CD4-positive, alpha-beta memory T cell (primary cell): ENCODE data around the gene USP10. TPM values are rescaled to one million over a fixed set of nuclear protein-coding genes. Genes with fewer than 3 reads are reported as not detected.

Source experiments
- CTCF ChIA-PET: fragments of 350-600 bp; sonication (Branson Sonifier 250); formaldehyde crosslinking; loops from one replicate; lab custom pipeline; 2021; ENCODE audit warnings: inconsistent platforms; ENCODE audit not compliant: partially characterized antibody; lab: Charles Lee
- POLR2A ChIA-PET: fragments of 350-600 bp; sonication (Branson Sonifier 250); formaldehyde crosslinking; loops from one replicate; lab custom pipeline; 2021; ENCODE audit not compliant: partially characterized antibody; lab: Charles Lee
- DNase-seq, 5 donors: peaks; one replicate each; pipeline versions ENCODE4 v3.0.0 to v3.0.0-alpha.2; 2020 to 2022; ENCODE audit warnings: mixed read lengths in 1 of 5
- H3K27ac ChIP-seq: one replicate; pipeline ENCODE4 v1.7.0; 2013; ENCODE audit warnings: low read depth, low read length
- H3K27me3 ChIP-seq: 2 replicates; pipeline ENCODE4 v1.7.0; 2013; ENCODE audit warnings: mild to moderate bottlenecking, low read length, moderate library complexity; ENCODE audit not compliant: insufficient read depth
- H3K36me3 ChIP-seq: 2 replicates; pipeline ENCODE4 v1.7.0; 2013; ENCODE audit warnings: mild to moderate bottlenecking, low read length, moderate library complexity; ENCODE audit not compliant: insufficient read depth
- H3K4me1 ChIP-seq: 2 replicates; pipeline ENCODE4 v1.7.0; 2013; ENCODE audit warnings: mild to moderate bottlenecking, low read length, moderate library complexity; ENCODE audit not compliant: insufficient read depth
- H3K4me3 ChIP-seq, 2 donors: one replicate each; pipeline ENCODE4 v1.7.0; 2013; ENCODE audit warnings: low read length in 2 of 2, mild to moderate bottlenecking in 1 of 2
- H3K9me3 ChIP-seq, 2 donors: one replicate each; pipeline ENCODE4 v1.7.0; 2013; ENCODE audit warnings: low read length in 2 of 2, control low read depth in 1 of 2; ENCODE audit not compliant: control insufficient read depth in 1 of 2
- H3K27ac Mint-ChIP-seq, 7 donors: one replicate each; pipeline ENCODE4 v1.8.0; 2020 to 2021; ENCODE audit warnings: mixed read lengths in 7 of 7, mild to moderate bottlenecking in 6 of 7, inconsistent platforms in 3 of 7, moderate library complexity in 3 of 7
- H3K27me3 Mint-ChIP-seq, 2 donors: one replicate each; pipeline ENCODE4 v1.8.0; 2020 to 2021; ENCODE audit warnings: mixed read lengths in 2 of 2
- H3K36me3 Mint-ChIP-seq, 2 donors: one replicate each; pipeline ENCODE4 v1.8.0; 2020 to 2021; ENCODE audit warnings: mixed read lengths in 2 of 2, inconsistent platforms in 1 of 2, mild to moderate bottlenecking in 1 of 2
- H3K4me1 Mint-ChIP-seq, 4 donors: one replicate each; pipeline ENCODE4 v1.8.0; 2020 to 2021; ENCODE audit warnings: mixed read lengths in 4 of 4, mild to moderate bottlenecking in 1 of 4
- H3K4me3 Mint-ChIP-seq, 8 donors: one replicate each; pipeline ENCODE4 v1.8.0; 2020 to 2021; ENCODE audit warnings: mixed read lengths in 8 of 8, mild to moderate bottlenecking in 7 of 8, moderate library complexity in 6 of 8, inconsistent platforms in 3 of 8
- H3K9me3 Mint-ChIP-seq, 8 donors: one replicate each; pipeline ENCODE4 v1.8.0; 2020 to 2021; ENCODE audit warnings: mixed read lengths in 8 of 8, mild to moderate bottlenecking in 5 of 8, inconsistent platforms in 3 of 8, moderate library complexity in 1 of 8
- intact Hi-C: fragments of 100-400 bp; cut with micrococcal nuclease; formaldehyde crosslinking; loops from one replicate; pipeline ENCODE4 v1.15.1; 2023
- polyA plus RNA-seq, 2 donors: library from polyadenylated mRNA; unstranded; fragments of 300-500 nt; fragmentation: Illumina TruSeq; gene quantifications; one replicate each; pipeline ENCODE4 v1.2.3, GENCODE V29; 2021
- total RNA-seq, 2 experiments: library from RNA; stranded (reverse); gene quantifications; one replicate each; pipeline ENCODE4 v1.2.3, GENCODE V29; 2021

USP10 gene
- total and polyA plus RNA-seq, 4 experiments from 2014 or later: 89.0 to 419 (median 181) TPM

DNA sequence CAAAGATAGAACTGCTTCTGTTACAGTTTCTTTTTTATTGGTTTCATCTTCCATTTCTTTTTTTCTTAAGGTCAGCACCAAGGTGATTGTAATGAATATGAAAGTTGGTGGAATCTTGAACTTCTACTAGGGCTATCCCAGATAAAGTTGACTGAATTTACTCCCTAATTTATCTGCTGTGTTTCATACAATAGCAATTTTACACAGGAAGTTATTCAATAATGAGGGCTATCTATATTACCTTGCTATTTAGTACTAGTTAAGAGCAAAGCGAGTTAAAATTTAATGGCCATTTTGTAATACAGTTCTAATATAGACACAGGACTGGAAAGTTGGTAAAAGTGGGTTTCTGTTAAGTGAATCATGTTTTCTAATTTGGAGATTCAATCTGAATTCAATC lies 24.1 kb downstream of the USP10 start:
- no peaks in the 10 kb centered on the region for H3K9me3 Mint-ChIP-seq
- H3K36me3 Mint-ChIP-seq: peaks cover 4 to 11% of the 10 kb centered on the region in 2 donors
- peak overlapping the region in 1 of 8 donors; percentile 13 for H3K4me3 Mint-ChIP-seq
- Histone ChIP-seq H3K9me3 (no peaks in the 10 kb centered on the region), H3K4me1 (peaks cover 40% of the 10 kb centered on the region), H3K4me3 (no peak overlapping the region), H3K27me3 (no peaks in the 10 kb centered on the region), H3K27ac (no peak overlapping the region), H3K36me3 (peaks cover 4% of the 10 kb centered on the region)
- CTCF ChIA-PET: interaction anchor here (1.1 to 9.4 kb wide), 10 partner anchors 8 to 447 kb away, joined by 3 to 138 read pairs (median 38); partner anchors contain the start of gene MEAK7
- DNase-seq: no peak
- H3K27me3 Mint-ChIP-seq: no peaks in the 10 kb centered on the region
- POLR2A ChIA-PET: no interaction called here
- H3K4me1 Mint-ChIP-seq: peaks cover 40 to 65% (median 56%) of the 10 kb centered on the region in 4 donors
- H3K27ac Mint-ChIP-seq: peak overlapping the region in 3 of 7 donors; percentile 4 to 51 (median 41)
- intact Hi-C loops: no loop called here

DNA sequence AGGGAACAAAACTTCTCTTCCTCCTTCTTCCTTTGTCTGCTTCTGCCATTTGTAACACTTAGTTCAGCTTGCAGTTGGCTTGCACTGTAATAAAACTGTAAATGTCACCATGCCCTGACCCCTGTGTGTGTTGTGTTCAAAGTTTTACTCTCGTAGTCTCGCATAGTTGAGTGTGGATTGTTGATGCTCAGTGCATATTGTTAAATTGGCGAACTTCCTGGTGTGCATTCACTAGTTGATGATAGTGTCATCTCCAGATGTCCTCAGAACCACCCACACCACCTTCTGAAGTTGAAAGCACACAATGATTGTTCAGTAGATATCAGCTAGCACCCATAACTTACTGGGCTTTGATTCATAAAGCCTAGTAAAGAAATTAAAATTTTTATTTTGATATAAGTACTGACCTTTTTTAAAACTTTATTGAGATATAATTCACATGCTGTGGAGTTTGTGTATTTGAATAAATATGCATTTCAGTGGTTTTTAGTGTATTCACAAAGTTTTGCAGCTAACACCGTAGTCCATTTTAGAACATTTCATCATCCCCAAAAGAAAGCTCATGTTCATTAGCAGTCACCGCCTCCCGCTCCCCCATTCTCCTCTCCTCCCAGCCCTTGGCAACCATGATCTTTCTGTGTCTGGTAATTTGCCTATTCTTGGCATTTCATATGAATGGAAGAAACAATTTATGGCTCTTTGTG lies 25.0 kb downstream of the USP10 start:
- H3K4me1 ChIP-seq: peaks cover 35% of the 10 kb centered on the region
- CTCF ChIA-PET: interaction anchor here (0.8 to 9.4 kb wide), 17 partner anchors 9 to 448 kb away, joined by 3 to 138 read pairs (median 26); partner anchors contain the start of gene MEAK7
- Mint-ChIP-seq H3K27me3 (no peaks in the 10 kb centered on the region), H3K36me3 (peaks cover 4 to 7% of the 10 kb centered on the region in 2 donors), H3K9me3 (no peaks in the 10 kb centered on the region), H3K4me3 (peak overlapping the region in 1 of 8 donors; percentile 71), H3K4me1 (peaks cover 36 to 63% (median 54%) of the 10 kb centered on the region in 4 donors), H3K27ac (peak overlapping the region in 6 of 7 donors; percentile 54 to 90 (median 74))
- H3K36me3 ChIP-seq: peaks cover 4% of the 10 kb centered on the region
- intact Hi-C loops: no loop called here
- no peak overlapping the region for H3K27ac ChIP-seq
- POLR2A ChIA-PET: interaction anchor here (1.0 kb wide), 1 partner anchor 53 kb away, joined by 3 read pairs; no protein-coding TSS in a partner anchor
- no peaks in the 10 kb centered on the region for H3K9me3 ChIP-seq
- DNase-seq: no peak
- H3K4me3 ChIP-seq: no peak overlapping the region
- no peaks in the 10 kb centered on the region for H3K27me3 ChIP-seq

DNA sequence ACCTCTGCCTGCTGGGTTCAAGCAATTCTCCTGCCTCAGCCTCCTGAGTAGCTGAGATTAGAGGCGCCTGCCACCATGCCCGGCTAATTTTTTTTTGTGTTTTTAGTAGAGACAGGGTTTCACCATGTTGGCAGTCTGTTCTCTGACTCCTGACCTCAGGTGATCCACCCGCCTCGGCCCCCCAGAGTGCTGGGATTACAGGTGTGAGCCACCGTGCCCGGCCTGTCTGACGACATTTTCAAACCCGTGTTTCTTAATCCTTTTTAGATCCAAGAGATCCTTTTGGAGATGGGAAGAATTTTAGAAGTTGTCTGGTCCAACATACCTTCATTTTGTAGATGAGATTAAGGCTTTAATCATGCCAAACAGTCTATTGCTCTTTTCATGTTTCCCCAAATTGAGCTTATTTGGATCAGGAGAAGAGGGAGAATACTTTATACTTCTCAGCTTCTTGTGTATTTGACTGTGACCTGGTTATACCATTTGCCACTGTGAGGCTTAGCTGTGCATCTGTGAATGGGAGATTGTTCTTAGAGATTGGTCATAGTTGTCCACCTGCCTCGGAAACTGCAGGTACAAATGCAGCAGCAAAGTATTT lies 25.8 kb downstream of the USP10 start:
- H3K4me1 Mint-ChIP-seq: peaks cover 41 to 67% (median 56%) of the 10 kb centered on the region in 4 donors
- Histone ChIP-seq H3K27ac (no peak overlapping the region), H3K4me1 (peaks cover 44% of the 10 kb centered on the region), H3K9me3 (no peaks in the 10 kb centered on the region), H3K27me3 (no peaks in the 10 kb centered on the region), H3K36me3 (no peaks in the 10 kb centered on the region), H3K4me3 (no peak overlapping the region)
- no peaks in the 10 kb centered on the region for H3K27me3 Mint-ChIP-seq
- ChIA-PET CTCF (interaction anchor here (0.7 to 9.4 kb wide), 39 partner anchors 10 to 449 kb away, joined by 3 to 138 read pairs (median 5); partner anchors contain the start of genes KLHL36 and MEAK7), POLR2A (interaction anchor here (1.0 kb wide), 1 partner anchor 53 kb away, joined by 4 read pairs; no protein-coding TSS in a partner anchor)
- H3K4me3 Mint-ChIP-seq: peak overlapping the region in 2 of 8 donors; percentile 57 to 76
- peak overlapping the region in 2 of 7 donors; percentile 45 to 57 for H3K27ac Mint-ChIP-seq
- H3K36me3 Mint-ChIP-seq: peaks cover 0 to 7% of the 10 kb centered on the region in 2 donors
- no peaks in the 10 kb centered on the region for H3K9me3 Mint-ChIP-seq
- intact Hi-C loops: loop anchor here (1.0 kb wide), 3 partner anchors 53 to 214 kb away; no protein-coding TSS in a partner anchor
- no peak for DNase-seq

DNA sequence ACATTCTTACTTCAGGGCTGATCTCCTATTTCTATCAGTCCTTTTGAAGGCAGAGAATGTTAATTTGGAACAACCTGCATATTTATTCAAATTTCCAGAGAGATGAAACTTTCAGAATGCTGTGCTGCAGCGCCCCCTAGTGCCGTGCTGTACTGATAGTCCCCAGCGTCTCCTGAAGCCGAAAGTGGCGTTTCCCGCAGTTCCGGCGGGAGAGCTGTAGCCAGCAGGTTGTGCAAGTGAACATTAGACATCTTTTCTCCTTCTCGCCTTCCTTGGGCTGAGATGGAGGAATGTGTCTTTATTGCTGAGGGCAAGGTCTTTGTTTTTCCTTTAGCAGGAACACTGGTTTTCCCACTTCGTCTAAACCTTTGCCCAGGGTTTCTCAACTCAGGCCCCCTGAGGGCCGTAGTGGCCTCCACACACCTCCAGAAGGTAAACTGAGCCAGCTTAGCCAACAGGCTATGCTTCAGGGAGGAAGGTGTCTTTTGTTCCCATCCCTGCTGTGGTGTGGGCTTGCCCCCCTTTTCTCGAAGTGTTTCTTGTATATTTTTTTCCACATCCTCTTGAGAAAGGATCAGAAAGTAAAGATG lies 26.4 kb downstream of the USP10 start:
- H3K9me3 Mint-ChIP-seq: no peaks in the 10 kb centered on the region
- DNase-seq: peak; percentile 70 to 80 (median 76)
- peak overlapping the region in 6 of 8 donors; percentile 33 to 76 (median 56) for H3K4me3 Mint-ChIP-seq
- Histone ChIP-seq H3K36me3 (no peaks in the 10 kb centered on the region), H3K27me3 (no peaks in the 10 kb centered on the region), H3K4me3 (no peak overlapping the region), H3K9me3 (no peaks in the 10 kb centered on the region), H3K4me1 (peaks cover 47% of the 10 kb centered on the region), H3K27ac (no peak overlapping the region)
- H3K27me3 Mint-ChIP-seq: no peaks in the 10 kb centered on the region
- peaks cover 40 to 67% (median 57%) of the 10 kb centered on the region in 4 donors for H3K4me1 Mint-ChIP-seq
- CTCF ChIA-PET: interaction anchor here (0.6 to 9.4 kb wide), 42 partner anchors 10 to 449 kb away, joined by 3 to 138 read pairs (median 5); partner anchors contain the start of genes KLHL36 and MEAK7
- POLR2A ChIA-PET: interaction anchor here (0.9 to 1.0 kb wide), 2 partner anchors 28 to 54 kb away, joined by 3 to 4 read pairs; no protein-coding TSS in a partner anchor
- H3K27ac Mint-ChIP-seq: peak overlapping the region in 4 of 7 donors; percentile 45 to 66 (median 52)
- peaks cover 0 to 6% of the 10 kb centered on the region in 2 donors for H3K36me3 Mint-ChIP-seq
- intact Hi-C loops: loop anchor here (1.0 kb wide), 3 partner anchors 54 to 215 kb away; no protein-coding TSS in a partner anchor

DNA sequence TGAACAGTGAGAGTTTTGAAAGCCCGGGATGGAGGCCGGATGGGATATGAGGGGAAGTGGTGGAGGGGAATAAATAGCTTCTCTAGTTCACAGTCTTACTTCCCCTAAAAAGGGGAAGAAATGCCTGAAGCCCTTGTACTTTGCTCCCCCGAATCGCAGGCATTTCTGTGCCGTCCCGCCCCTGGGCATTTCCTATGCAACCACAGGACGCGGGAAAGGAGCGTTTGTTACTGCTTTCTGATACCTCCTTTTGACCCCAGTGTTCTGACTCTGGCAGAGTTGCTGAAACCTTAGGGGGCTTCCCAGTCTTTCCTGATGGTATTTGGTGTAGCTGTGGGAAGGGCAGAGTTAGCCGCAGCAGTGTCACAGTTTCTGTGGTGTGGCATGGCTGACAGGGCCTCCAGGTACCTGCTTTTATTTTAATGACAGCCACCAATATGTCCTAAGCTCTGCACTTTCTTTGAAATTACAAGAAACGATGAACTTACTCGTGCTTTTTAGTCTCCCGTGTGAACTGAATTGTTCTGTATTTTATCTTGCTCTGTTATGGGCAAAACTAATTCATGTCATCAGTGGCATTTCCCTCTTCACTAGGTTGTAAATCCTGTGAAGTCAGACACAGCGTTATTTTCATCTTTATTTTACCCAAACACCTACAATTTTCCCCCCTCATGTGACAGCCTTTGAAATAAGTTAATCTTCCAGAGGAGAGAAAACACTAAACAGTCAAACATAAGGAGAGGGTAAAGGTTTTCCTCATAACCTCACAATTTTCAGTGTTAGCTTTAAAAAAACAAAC lies 27.1 kb downstream of the USP10 start:
- intact Hi-C loops: loop anchor here (1.0 kb wide), 3 partner anchors 55 to 216 kb away; no protein-coding TSS in a partner anchor
- ChIA-PET POLR2A (interaction anchor here (0.9 to 1.0 kb wide), 2 partner anchors 27 to 54 kb away, joined by 3 to 4 read pairs; no protein-coding TSS in a partner anchor), CTCF (interaction anchor here (0.6 to 9.4 kb wide), 38 partner anchors 10 to 450 kb away, joined by 3 to 138 read pairs (median 5); partner anchors contain the start of gene MEAK7)
- Histone ChIP-seq H3K36me3 (no peaks in the 10 kb centered on the region), H3K9me3 (no peaks in the 10 kb centered on the region), H3K4me3 (no peak overlapping the region), H3K27me3 (no peaks in the 10 kb centered on the region), H3K4me1 (peaks cover 47% of the 10 kb centered on the region), H3K27ac (no peak overlapping the region)
- no peaks in the 10 kb centered on the region for H3K9me3 Mint-ChIP-seq
- H3K4me1 Mint-ChIP-seq: peaks cover 43 to 71% (median 59%) of the 10 kb centered on the region in 4 donors
- peak overlapping the region in 1 of 8 donors; percentile 27 for H3K4me3 Mint-ChIP-seq
- no peak for DNase-seq
- peaks cover 0 to 4% of the 10 kb centered on the region in 2 donors for H3K36me3 Mint-ChIP-seq
- H3K27me3 Mint-ChIP-seq: no peaks in the 10 kb centered on the region
- peak overlapping the region in 2 of 7 donors; percentile 7 to 53 for H3K27ac Mint-ChIP-seq

DNA sequence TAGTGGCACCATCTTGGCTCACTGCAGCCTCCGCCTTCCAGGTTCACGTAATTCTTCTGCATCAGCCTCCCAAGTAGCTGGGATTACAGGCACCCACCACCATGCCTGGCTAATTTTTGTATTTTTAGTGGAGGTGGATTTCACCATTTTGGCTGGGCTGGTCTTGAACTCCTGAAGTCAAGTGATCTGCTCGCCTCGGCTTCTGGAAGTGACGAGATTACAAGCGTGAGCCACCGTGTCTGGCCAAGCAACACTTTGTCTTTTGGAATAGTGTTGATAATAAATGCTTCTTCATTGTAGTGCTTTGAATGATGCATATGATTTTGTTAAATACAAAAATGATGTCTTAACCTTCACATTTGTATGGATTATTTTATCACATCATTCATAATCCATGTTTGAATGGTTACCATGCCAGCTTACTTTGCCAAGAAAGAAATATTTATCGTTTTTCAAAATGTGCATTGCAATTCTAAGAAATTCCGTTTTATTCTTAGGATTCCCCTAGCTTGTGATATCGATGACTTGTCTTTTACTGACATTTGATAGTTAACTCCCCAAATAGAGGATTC lies 29.1 kb downstream of the USP10 start:
- intact Hi-C loops: no loop called here
- H3K4me3 ChIP-seq: no peak overlapping the region
- no peaks in the 10 kb centered on the region for H3K9me3 ChIP-seq
- no peaks in the 10 kb centered on the region for H3K27me3 ChIP-seq
- ChIA-PET POLR2A (interaction anchor here (1.0 to 1.6 kb wide), 2 partner anchors 9 to 223 kb away, joined by 3 to 7 read pairs; no protein-coding TSS in a partner anchor), CTCF (interaction anchor here (1.1 to 3.0 kb wide), 12 partner anchors 9 to 452 kb away, joined by 3 to 19 read pairs (median 7); no protein-coding TSS in a partner anchor)
- Mint-ChIP-seq H3K27ac (peak overlapping the region in 2 of 7 donors; percentile 10 to 13), H3K4me1 (peaks cover 32 to 57% (median 43%) of the 10 kb centered on the region in 4 donors), H3K9me3 (no peaks in the 10 kb centered on the region), H3K36me3 (peaks cover 0 to 1% of the 10 kb centered on the region in 2 donors), H3K4me3 (no peak overlapping the region), H3K27me3 (no peaks in the 10 kb centered on the region)
- no peak overlapping the region for H3K27ac ChIP-seq
- peaks cover 41% of the 10 kb centered on the region for H3K4me1 ChIP-seq
- no peak for DNase-seq
- H3K36me3 ChIP-seq: peaks cover 5% of the 10 kb centered on the region
